Natural killer cell treated with Interleukin-12 subunit alpha and Interleukin-12 subunit beta and Interleukin-15 and Interleukin-18, amount 100 ng/mL, for 72 hours (primary cell): ENCODE results near the gene MINDY1. TPM values are rescaled to one million over a fixed set of nuclear protein-coding genes. Genes with fewer than 3 reads are reported as not detected.

Experiments
- ATAC-seq, 2 donors: fragments of 150-1000 bp; cut with Tn5 transposase in 1 of 2; sonication (Bioruptor Pico), chemical (Tn5 transposase) in 1 of 2; 2 replicates each; pipeline ENCODE4 v1.10.0; 2021
- DNase-seq: peaks from one replicate; pipeline ENCODE4 v3.0.0; 2022; ENCODE audit warnings: low spot score
- H3K27ac Mint-ChIP-seq, 2 donors: 1 replicate in 1 of 2; 2 replicates in 1 of 2; pipeline ENCODE4 v1.8.0; 2022; ENCODE audit warnings: mixed read lengths in 2 of 2, mild to moderate bottlenecking in 1 of 2, moderate library complexity in 1 of 2
- H3K27me3 Mint-ChIP-seq, 2 donors: 1 replicate in 1 of 2; 2 replicates in 1 of 2; pipeline ENCODE4 v1.8.0; 2022; ENCODE audit warnings: mixed read lengths in 2 of 2
- H3K36me3 Mint-ChIP-seq: one replicate; pipeline ENCODE4 v1.8.0; 2022; ENCODE audit warnings: mixed read lengths
- H3K4me1 Mint-ChIP-seq, 2 donors: 1 replicate in 1 of 2; 2 replicates in 1 of 2; pipeline ENCODE4 v1.8.0; 2022; ENCODE audit warnings: low read depth in 2 of 2, mixed read lengths in 2 of 2, mild to moderate bottlenecking in 1 of 2
- H3K4me3 Mint-ChIP-seq: one replicate; pipeline ENCODE4 v1.8.0; 2022; ENCODE audit warnings: mixed read lengths
- H3K9me3 Mint-ChIP-seq: 2 replicates; pipeline ENCODE4 v1.8.0; 2022; ENCODE audit warnings: mixed read lengths
- total RNA-seq, 2 donors: library from RNA; stranded (reverse); gene quantifications; one replicate each; pipeline ENCODE4 v1.2.3, GENCODE V29; 2022

MINDY1 gene
- total RNA-seq, 2 donors from 2014 or later, result 17.1 to 39.0 TPM

GRCh38 chr1:150961756-150962155, 44.9 kb downstream of the MINDY1 start:
- Mint-ChIP-seq H3K4me1 (peaks cover 5 to 10% of the 10 kb centered on the region in 2 donors), H3K36me3 (peaks cover 21% of the 10 kb centered on the region), H3K9me3 (no peaks in the 10 kb centered on the region), H3K4me3 (no peak overlapping the region), H3K27me3 (no peaks in the 10 kb centered on the region), H3K27ac (no peak overlapping the region)
- ATAC-seq (no peak), DNase-seq (no peak)

- no peak overlapping the region for H3K4me3 Mint-ChIP-seq
- H3K4me1 Mint-ChIP-seq, result peaks cover 0 to 5% of the 10 kb centered on the region in 2 donors
- DNase-seq (no peak), ATAC-seq (no peak)
- peaks cover 15% of the 10 kb centered on the region for H3K36me3 Mint-ChIP-seq
- no peak overlapping the region for H3K27ac Mint-ChIP-seq
- no peaks in the 10 kb centered on the region for H3K27me3 Mint-ChIP-seq
- H3K9me3 Mint-ChIP-seq, result no peaks in the 10 kb centered on the region
These were observed 46.1 kb downstream of the MINDY1 start for GRCh38 chr1:150960646-150961045.

GRCh38 chr1:150957666-150958065, 49.0 kb downstream of the MINDY1 start:
- no peaks in the 10 kb centered on the region for H3K27me3 Mint-ChIP-seq
- DNase-seq (no peak), ATAC-seq (no peak)
- peaks cover 0 to 6% of the 10 kb centered on the region in 2 donors for H3K4me1 Mint-ChIP-seq
- peaks cover 36% of the 10 kb centered on the region for H3K36me3 Mint-ChIP-seq
- no peak overlapping the region for H3K27ac Mint-ChIP-seq
- no peaks in the 10 kb centered on the region for H3K9me3 Mint-ChIP-seq
- H3K4me3 Mint-ChIP-seq, result no peak overlapping the region

- Mint-ChIP-seq H3K4me3 (no peak overlapping the region), H3K9me3 (no peaks in the 10 kb centered on the region), H3K27ac (no peak overlapping the region), H3K27me3 (no peaks in the 10 kb centered on the region), H3K4me1 (peaks cover 0 to 2% of the 10 kb centered on the region in 2 donors), H3K36me3 (peaks cover 54% of the 10 kb centered on the region)
- no peak for DNase-seq
- no peak for ATAC-seq
These were observed 51.4 kb downstream of the MINDY1 start for GRCh38 chr1:150955280-150955679.

- no peak for DNase-seq
- H3K9me3 Mint-ChIP-seq, result no peaks in the 10 kb centered on the region
- H3K27ac Mint-ChIP-seq, result no peak overlapping the region
- H3K36me3 Mint-ChIP-seq, result peaks cover 52% of the 10 kb centered on the region
- H3K27me3 Mint-ChIP-seq, result no peaks in the 10 kb centered on the region
- H3K4me1 Mint-ChIP-seq, result peaks cover 0 to 2% of the 10 kb centered on the region in 2 donors
- ATAC-seq, result no peak
- no peak overlapping the region for H3K4me3 Mint-ChIP-seq
These were observed 52.0 kb downstream of the MINDY1 start for GRCh38 chr1:150954708-150955107.

Other genes with a start within 250 kb of the MINDY1 start
- gene CTSS, start 241.1 kb downstream of the MINDY1 start, total RNA-seq, result 100 to 1,000 TPM in 1 of 2 donors, 10 to 100 TPM in 1; 76.2 to 248 TPM
- 1 to 10 TPM; 4.1 to 5.3 TPM for gene CTSK, start 198.6 kb downstream of the MINDY1 start, total RNA-seq
- 10 to 100 TPM; 38.5 to 40.0 TPM for gene ARNT, start 130.3 kb downstream of the MINDY1 start, total RNA-seq
- gene CTXND2, start 119.8 kb downstream of the MINDY1 start, total RNA-seq, result not detected
- gene SETDB1, start 80.5 kb downstream of the MINDY1 start, total RNA-seq, result 10 to 100 TPM; 57.8 to 73.6 TPM
- gene CERS2, start 32.1 kb downstream of the MINDY1 start, total RNA-seq, result 100 to 1,000 TPM; 170 to 211 TPM
- gene ANXA9, start 24.6 kb downstream of the MINDY1 start, total RNA-seq, result not detected
- gene PRUNE1, start 1.5 kb upstream of the MINDY1 start, total RNA-seq, result 10 to 100 TPM; 12.7 to 13.1 TPM
- gene BNIPL, start 29.7 kb upstream of the MINDY1 start, total RNA-seq, result 1 to 10 TPM; 1.4 to 3.8 TPM
- gene C1orf56, start 40.8 kb upstream of the MINDY1 start, total RNA-seq, result 1 to 10 TPM in 1 of 2 donors, under 1 TPM in 1; 0.95 to 1.1 TPM
- gene CDC42SE1, start 52.7 kb upstream of the MINDY1 start, total RNA-seq, result 100 to 1,000 TPM; 213 to 481 TPM
- gene MLLT11, start 53.5 kb upstream of the MINDY1 start, total RNA-seq, result 1 to 10 TPM; 4.5 to 8.5 TPM
- 10 to 100 TPM; 22.2 to 23.8 TPM for gene GABPB2, start 63.9 kb upstream of the MINDY1 start, total RNA-seq
- 1 to 10 TPM in 1 of 2 donors, under 1 TPM in 1; 0.90 to 2.9 TPM for gene SEMA6C, start 139.7 kb upstream of the MINDY1 start, total RNA-seq
- gene TNFAIP8L2, start 149.7 kb upstream of the MINDY1 start, total RNA-seq, result 10 to 100 TPM; 10.2 to 16.8 TPM
- gene LYSMD1, start 159.0 kb upstream of the MINDY1 start, total RNA-seq, result 1 to 10 TPM; 5.0 to 6.3 TPM
- 10 to 100 TPM; 55.2 to 63.2 TPM for gene SCNM1, start 159.2 kb upstream of the MINDY1 start, total RNA-seq
- gene TMOD4, start 169.1 kb upstream of the MINDY1 start, total RNA-seq, result 1 to 10 TPM; 1.2 to 5.3 TPM
- 10 to 100 TPM; 33.1 to 74.4 TPM for gene VPS72, start 183.3 kb upstream of the MINDY1 start, total RNA-seq
- gene PIP5K1A, start 191.7 kb upstream of the MINDY1 start, total RNA-seq, result 100 to 1,000 TPM in 1 of 2 donors, 10 to 100 TPM in 1; 93.8 to 116 TPM
- gene PSMD4, start 247.8 kb upstream of the MINDY1 start, total RNA-seq, result 100 to 1,000 TPM; 193 to 235 TPM